Measurements from ENCODE around the gene SIRPG.
"Not testable (repeated sequence)": the region's sequence is repeated elsewhere in the genome, so short reads cannot be mapped to it uniquely, and the experiment has no call there.

SIRPG gene

DNA sequence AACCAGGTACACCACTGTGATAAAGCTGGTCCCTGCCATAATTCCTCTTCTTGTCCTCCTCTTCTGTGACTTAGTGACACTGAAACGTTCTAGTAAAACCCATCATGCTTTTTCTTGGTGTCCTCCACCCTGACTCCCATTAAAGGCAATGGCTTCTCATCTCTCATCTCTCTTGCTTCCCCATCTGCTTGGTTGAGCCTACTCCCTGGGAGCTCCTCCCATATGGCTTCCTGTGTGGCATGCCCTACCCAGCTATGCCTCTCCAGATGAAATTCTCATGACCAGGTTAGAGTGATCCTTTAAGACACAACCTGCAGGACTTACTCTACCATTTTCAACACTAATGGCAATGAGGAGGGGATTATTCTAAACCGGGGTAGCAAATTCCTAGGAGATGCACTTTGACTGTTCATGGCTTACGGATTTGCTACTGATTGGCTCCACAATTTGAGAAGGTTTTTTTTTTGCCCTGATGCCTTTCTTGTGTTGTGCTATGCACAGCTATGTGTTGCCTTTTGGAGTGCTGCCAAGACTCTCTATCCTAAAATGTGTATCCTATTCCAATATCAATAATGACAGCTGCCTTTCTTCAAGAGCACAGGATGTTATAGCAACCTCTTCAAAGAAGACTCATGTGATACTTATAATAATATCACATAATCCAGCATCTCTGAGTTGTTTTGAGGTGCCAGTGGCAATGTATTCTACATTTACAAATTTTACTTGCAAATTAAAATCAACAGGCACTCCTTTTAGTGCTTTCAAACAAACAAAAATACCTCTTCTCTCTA lies 6.1 kb downstream of the SIRPG start:
- H2BK15ac ChIP-seq (replicated peaks; ENCODE audit: low read depth) = no peak overlapping the region
- H2BK5ac ChIP-seq (ENCODE audit: low read length) = no peak overlapping the region
- H3K4ac ChIP-seq (ENCODE audit: low read depth, low read length) = no peak overlapping the region
- no peak overlapping the region for H3K9ac ChIP-seq (ENCODE audit: low read length)
- no peaks in the 10 kb centered on the region for H3K36me3 ChIP-seq (ENCODE audit: control insufficient read depth, insufficient read depth, low read length)
- H3K56ac ChIP-seq (ENCODE audit: low read length) = no peak overlapping the region
- no peak overlapping the region for H2BK120ac ChIP-seq (ENCODE audit: low read depth, low read length)
- H3K4me3 ChIP-seq (ENCODE audit: low read length) = no peak overlapping the region
- H3K4me1 ChIP-seq (ENCODE audit: control insufficient read depth, low read depth, low read length) = no peaks in the 10 kb centered on the region
- no peak overlapping the region for H3K4me2 ChIP-seq (ENCODE audit: low read length)
- H4K5ac ChIP-seq (ENCODE audit: low read length) = no peak overlapping the region
- no peak overlapping the region for H3K23ac ChIP-seq (ENCODE audit: low read length)
- H2AK5ac ChIP-seq (ENCODE audit: low read length) = no peak overlapping the region
- H4K8ac ChIP-seq (ENCODE audit: low read depth, low read length) = no peak overlapping the region
- no peak for DNase-seq
- no peak overlapping the region for H3K18ac ChIP-seq (ENCODE audit: low read length)
- no peak overlapping the region for H3K27ac ChIP-seq (ENCODE audit: low read depth, low read length)
- no CpG with 5 or more reads among the region's 3 CpGs for WGBS (ENCODE audit: extremely low coverage, insufficient coverage, low lambda C conversion rate)
- H3K27me3 ChIP-seq (ENCODE audit: insufficient read depth, low read length, poor library complexity) = no peaks in the 10 kb centered on the region
- H3K79me1 ChIP-seq (ENCODE audit: low read length) = no peaks in the 10 kb centered on the region
- H3K79me2 ChIP-seq (ENCODE audit: control insufficient read depth, insufficient read depth, low read length) = no peaks in the 10 kb centered on the region

- Histone ChIP-seq H3K27ac (ENCODE audit: low read depth, low read length) (no peak overlapping the region), H3K23ac (ENCODE audit: low read length) (no peak overlapping the region), H4K8ac (ENCODE audit: low read depth, low read length) (no peak overlapping the region), H3K4me2 (ENCODE audit: low read length) (no peak overlapping the region), H3K79me2 (ENCODE audit: control insufficient read depth, insufficient read depth, low read length) (no peaks in the 10 kb centered on the region), H3K79me1 (ENCODE audit: low read length) (no peaks in the 10 kb centered on the region), H3K18ac (ENCODE audit: low read length) (no peak overlapping the region), H3K4me1 (ENCODE audit: control insufficient read depth, low read depth, low read length) (no peaks in the 10 kb centered on the region), H3K9ac (ENCODE audit: low read length) (no peak overlapping the region), H2BK5ac (ENCODE audit: low read length) (no peak overlapping the region), H3K27me3 (ENCODE audit: insufficient read depth, low read length, poor library complexity) (no peaks in the 10 kb centered on the region), H2BK15ac (replicated peaks; ENCODE audit: low read depth) (no peak overlapping the region), H2AK5ac (ENCODE audit: low read length) (no peak overlapping the region), H3K4ac (ENCODE audit: low read depth, low read length) (no peak overlapping the region), H3K36me3 (ENCODE audit: control insufficient read depth, insufficient read depth, low read length) (no peaks in the 10 kb centered on the region), H3K56ac (ENCODE audit: low read length) (no peak overlapping the region), H3K4me3 (ENCODE audit: low read length) (no peak overlapping the region), H4K5ac (ENCODE audit: low read length) (no peak overlapping the region), H2BK120ac (ENCODE audit: low read depth, low read length) (no peak overlapping the region)
- no peak for DNase-seq
- no CpG with 5 or more reads among the region's 5 CpGs for WGBS (ENCODE audit: extremely low coverage, insufficient coverage, low lambda C conversion rate)
Measured at GRCh38 chr20:1648101-1648500, 9.5 kb downstream of the SIRPG start.

DNA sequence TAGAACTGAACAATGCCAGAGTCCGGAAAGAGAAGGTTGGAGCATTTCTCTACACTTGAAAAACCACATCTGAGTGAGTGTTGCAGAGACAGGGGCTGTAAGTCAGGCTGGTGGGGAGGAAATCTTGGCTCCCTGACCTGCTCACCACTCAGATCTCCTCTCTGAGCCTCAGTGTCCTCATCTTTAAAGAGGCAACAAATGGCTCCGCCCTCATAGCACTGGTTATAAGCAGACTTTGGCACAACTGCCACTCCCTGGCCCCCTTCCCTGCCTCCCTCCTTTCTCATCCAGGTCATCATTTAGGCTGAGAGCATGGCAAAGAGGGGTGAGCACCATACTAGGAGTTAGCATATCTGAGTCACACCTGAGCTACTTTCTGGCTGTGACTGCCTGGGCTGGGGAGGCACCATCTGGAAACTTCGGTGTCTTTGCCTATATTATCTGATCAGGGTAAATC lies 10.6 kb downstream of the SIRPG start:
- no peaks in the 10 kb centered on the region for H3K79me1 ChIP-seq (ENCODE audit: low read length)
- H4K8ac ChIP-seq (ENCODE audit: low read depth, low read length) = no peak overlapping the region
- no peak overlapping the region for H3K4me3 ChIP-seq (ENCODE audit: low read length)
- no peak overlapping the region for H3K56ac ChIP-seq (ENCODE audit: low read length)
- DNase-seq = no peak
- no peaks in the 10 kb centered on the region for H3K27me3 ChIP-seq (ENCODE audit: insufficient read depth, low read length, poor library complexity)
- H3K18ac ChIP-seq (ENCODE audit: low read length) = no peak overlapping the region
- H3K79me2 ChIP-seq (ENCODE audit: control insufficient read depth, insufficient read depth, low read length) = no peaks in the 10 kb centered on the region
- H4K5ac ChIP-seq (ENCODE audit: low read length) = no peak overlapping the region
- no peak overlapping the region for H2BK120ac ChIP-seq (ENCODE audit: low read depth, low read length)
- H2BK15ac ChIP-seq (replicated peaks; ENCODE audit: low read depth) = no peak overlapping the region
- H2BK5ac ChIP-seq (ENCODE audit: low read length) = no peak overlapping the region
- H3K9ac ChIP-seq (ENCODE audit: low read length) = no peak overlapping the region
- no peak overlapping the region for H3K4ac ChIP-seq (ENCODE audit: low read depth, low read length)
- H3K27ac ChIP-seq (ENCODE audit: low read depth, low read length) = no peak overlapping the region
- H3K23ac ChIP-seq (ENCODE audit: low read length) = no peak overlapping the region
- no CpG with 5 or more reads among the region's 3 CpGs for WGBS (ENCODE audit: extremely low coverage, insufficient coverage, low lambda C conversion rate)
- H3K4me2 ChIP-seq (ENCODE audit: low read length) = no peak overlapping the region
- no peaks in the 10 kb centered on the region for H3K36me3 ChIP-seq (ENCODE audit: control insufficient read depth, insufficient read depth, low read length)
- no peaks in the 10 kb centered on the region for H3K4me1 ChIP-seq (ENCODE audit: control insufficient read depth, low read depth, low read length)
- no peak overlapping the region for H2AK5ac ChIP-seq (ENCODE audit: low read length)

DNA sequence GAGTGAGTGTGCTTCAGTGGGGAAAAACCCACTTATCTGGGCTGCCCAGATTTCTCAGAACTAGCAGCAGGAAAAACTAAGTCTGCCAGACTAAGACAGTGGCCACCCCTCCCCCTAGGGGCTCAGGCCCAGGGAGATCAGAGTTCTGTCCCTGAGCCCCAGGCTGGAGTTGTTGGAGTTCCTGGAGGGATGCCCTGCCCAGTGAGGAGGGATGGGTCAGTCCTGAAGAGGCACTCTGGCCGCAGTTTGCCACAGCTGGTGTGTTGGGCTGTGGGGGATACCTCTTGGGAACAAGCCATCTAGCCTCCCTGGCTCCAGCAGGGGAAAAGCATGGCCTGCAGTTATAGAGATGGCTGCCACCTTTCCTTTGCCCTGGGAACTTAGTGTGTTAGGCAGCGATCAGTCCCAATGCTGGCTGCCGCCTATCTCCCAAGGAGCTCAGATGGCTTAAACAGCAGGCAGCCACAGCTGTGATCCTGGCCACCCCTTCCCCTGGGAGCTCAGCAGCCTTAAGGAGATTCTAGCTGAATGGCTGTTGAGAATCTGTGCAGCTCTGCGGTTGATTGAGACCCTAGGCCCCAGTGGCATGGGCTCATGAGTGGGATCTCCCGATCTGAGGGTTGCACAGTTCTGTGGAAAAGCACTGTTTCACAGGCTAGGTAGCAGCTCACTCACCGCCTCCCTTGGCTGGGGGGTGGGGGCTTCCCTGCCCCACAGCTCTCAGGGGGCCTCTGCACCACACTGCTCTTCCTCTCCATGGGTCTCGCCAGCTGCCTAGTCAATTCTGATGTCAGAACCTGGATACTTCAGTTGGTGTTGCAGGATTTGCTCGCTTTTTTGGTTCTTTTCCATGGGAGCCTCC lies 13.2 kb downstream of the SIRPG start:
- no peak overlapping the region for H2BK5ac ChIP-seq (ENCODE audit: low read length)
- no peak overlapping the region for H2BK120ac ChIP-seq (ENCODE audit: low read depth, low read length)
- no CpG with 5 or more reads among the region's 8 CpGs for WGBS (ENCODE audit: extremely low coverage, insufficient coverage, low lambda C conversion rate)

DNA sequence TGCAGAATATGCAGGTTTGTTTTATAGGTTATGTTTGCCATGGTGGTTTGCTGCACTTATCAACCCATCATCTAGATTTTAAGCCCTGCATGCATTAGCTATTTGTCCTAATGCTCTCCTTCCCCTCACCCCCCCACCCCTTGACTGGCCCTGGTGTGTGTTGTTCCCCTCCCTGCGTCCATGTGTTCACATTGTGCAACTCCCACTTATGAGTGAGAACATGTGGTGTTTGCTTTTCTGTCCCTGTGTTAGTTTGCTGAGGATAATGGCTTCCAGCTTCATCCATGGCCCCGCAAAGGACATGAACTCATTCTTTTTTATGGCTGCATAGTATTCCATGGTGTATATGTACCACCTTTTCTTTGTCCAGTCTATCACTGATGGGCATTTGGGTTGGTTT lies 18.9 kb downstream of the SIRPG start:
- H2AK5ac ChIP-seq (ENCODE audit: low read length); H3K18ac ChIP-seq (ENCODE audit: low read length); H4K8ac ChIP-seq (ENCODE audit: low read depth, low read length); H3K27ac ChIP-seq (ENCODE audit: low read depth, low read length); H3K4me2 ChIP-seq (ENCODE audit: low read length); H3K9ac ChIP-seq (ENCODE audit: low read length); DNase-seq; H3K4me1 ChIP-seq (ENCODE audit: control insufficient read depth, low read depth, low read length); H3K4me3 ChIP-seq (ENCODE audit: low read length); H3K79me1 ChIP-seq (ENCODE audit: low read length); H3K23ac ChIP-seq (ENCODE audit: low read length); H2BK120ac ChIP-seq (ENCODE audit: low read depth, low read length); H3K56ac ChIP-seq (ENCODE audit: low read length); H3K4ac ChIP-seq (ENCODE audit: low read depth, low read length); H3K27me3 ChIP-seq (ENCODE audit: insufficient read depth, low read length, poor library complexity); H2BK5ac ChIP-seq (ENCODE audit: low read length); H3K79me2 ChIP-seq (ENCODE audit: control insufficient read depth, insufficient read depth, low read length); H3K36me3 ChIP-seq (ENCODE audit: control insufficient read depth, insufficient read depth, low read length); H4K5ac ChIP-seq (ENCODE audit: low read length); H2BK15ac ChIP-seq (replicated peaks; ENCODE audit: low read depth): not testable (repeated sequence)
- WGBS (ENCODE audit: extremely low coverage, insufficient coverage, low lambda C conversion rate) = no CpG with 5 or more reads among the region's 2 CpGs

More for the DNA sequence above, 13.2 kb downstream of the SIRPG start:
- no peak overlapping the region for H2AK5ac ChIP-seq (ENCODE audit: low read length)
- no peak overlapping the region for H4K5ac ChIP-seq (ENCODE audit: low read length)
- H3K56ac ChIP-seq (ENCODE audit: low read length) = no peak overlapping the region
- H3K36me3 ChIP-seq (ENCODE audit: control insufficient read depth, insufficient read depth, low read length) = no peaks in the 10 kb centered on the region
- no peak overlapping the region for H3K4me2 ChIP-seq (ENCODE audit: low read length)
- no peaks in the 10 kb centered on the region for H3K79me1 ChIP-seq (ENCODE audit: low read length)
- H3K4me1 ChIP-seq (ENCODE audit: control insufficient read depth, low read depth, low read length) = no peaks in the 10 kb centered on the region
- H3K4ac ChIP-seq (ENCODE audit: low read depth, low read length) = no peak overlapping the region
- H3K23ac ChIP-seq (ENCODE audit: low read length) = no peak overlapping the region
- no peaks in the 10 kb centered on the region for H3K79me2 ChIP-seq (ENCODE audit: control insufficient read depth, insufficient read depth, low read length)
- no peak overlapping the region for H3K9ac ChIP-seq (ENCODE audit: low read length)
- DNase-seq = no peak
- no peak overlapping the region for H2BK15ac ChIP-seq (replicated peaks; ENCODE audit: low read depth)
- H3K27ac ChIP-seq (ENCODE audit: low read depth, low read length) = no peak overlapping the region
- no peak overlapping the region for H3K4me3 ChIP-seq (ENCODE audit: low read length)
- no peaks in the 10 kb centered on the region for H3K27me3 ChIP-seq (ENCODE audit: insufficient read depth, low read length, poor library complexity)
- H3K18ac ChIP-seq (ENCODE audit: low read length) = no peak overlapping the region
- no peak overlapping the region for H4K8ac ChIP-seq (ENCODE audit: low read depth, low read length)

Data from mesendoderm (in vitro differentiated cells).